HG02571 (cell line): ENCODE data around the gene IL11RA.

Experiments
- ATAC-seq: cut with Tn5 transposase; IDR thresholded peaks from one replicate; pipeline ENCODE4 v1.9.1; 2021; ENCODE audit warnings: mild to moderate bottlenecking, moderate library complexity; ENCODE audit not compliant: unreplicated experiment

The IL11RA gene

GRCh38 chr9:34652602-34653000, 616 bp downstream of the IL11RA start:
- ATAC-seq, result no peak

- no peak for ATAC-seq
Observed at GRCh38 chr9:34653151-34654072, 1.4 kb downstream of the IL11RA start.

- ATAC-seq, result no peak
Observed at GRCh38 chr9:34654323-34655051, 2.5 kb downstream of the IL11RA start.

- no peak for ATAC-seq
Observed at GRCh38 chr9:34655394-34655793, 3.4 kb downstream of the IL11RA start.

- no peak for ATAC-seq
Observed at GRCh38 chr9:34656992-34657391, 5.0 kb downstream of the IL11RA start.

- no peak for ATAC-seq
Observed at GRCh38 chr9:34658461-34658860, 6.5 kb downstream of the IL11RA start.

- no peak for ATAC-seq
Observed at GRCh38 chr9:34659592-34660253, 7.7 kb downstream of the IL11RA start.

- no peak for ATAC-seq
Observed at GRCh38 chr9:34662526-34663302, 10.7 kb downstream of the IL11RA start, which contains the start of gene CCL27. Gene CCL27 (minus strand): TSS chr9:34662657. CDS start chr9:34662633, 24 bp downstream.

- no peak for ATAC-seq
Observed at GRCh38 chr9:34663303-34663605, 11.3 kb downstream of the IL11RA start.

- peak; percentile 62 for ATAC-seq
Observed at GRCh38 chr9:34664281-34665066, 12.5 kb downstream of the IL11RA start.

- no peak for ATAC-seq
Observed at GRCh38 chr9:34665067-34665380, 13.0 kb downstream of the IL11RA start.

GRCh38 chr9:34665381-34666250, 13.6 kb downstream of the IL11RA start:
- peak; percentile 64 for ATAC-seq

- no peak for ATAC-seq
Observed at GRCh38 chr9:34669809-34670562, 18.0 kb downstream of the IL11RA start.

- ATAC-seq, result no peak
Observed at GRCh38 chr9:34671307-34671706, 19.3 kb downstream of the IL11RA start.

GRCh38 chr9:34674440-34674839, 22.5 kb downstream of the IL11RA start:
- no peak for ATAC-seq

- ATAC-seq, result no peak
Observed at GRCh38 chr9:34675048-34675714, 23.2 kb downstream of the IL11RA start.

- ATAC-seq, result no peak
Observed at GRCh38 chr9:34675869-34676268, 23.9 kb downstream of the IL11RA start.

- ATAC-seq, result no peak
Observed at GRCh38 chr9:34684145-34684544, 32.2 kb downstream of the IL11RA start.
